ENCODE results near the gene ACTL7B.

DNA sequence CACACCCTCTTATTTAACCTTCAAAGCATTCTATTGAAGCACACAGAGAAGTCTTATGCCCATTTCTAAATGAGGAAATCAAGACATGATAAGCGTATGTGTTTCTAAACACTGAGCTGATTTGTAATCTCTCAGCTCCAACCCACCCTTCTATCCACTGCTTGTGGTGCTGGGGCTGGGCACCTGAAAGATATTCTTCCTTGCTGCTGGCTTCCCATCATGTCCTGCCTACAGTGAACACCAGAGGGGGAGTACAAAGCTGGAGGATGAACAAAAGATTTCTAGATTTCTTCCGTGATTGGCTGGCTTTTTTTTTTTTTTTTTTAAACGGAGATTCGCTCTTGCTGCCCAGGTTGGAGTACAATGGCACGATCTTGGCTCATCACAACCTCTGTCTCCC lies 20.6 kb upstream of the ACTL7B start:
- no peak for TF ChIP-seq EGR1 (IDR thresholded peaks at IDR 0.05)
- no peak for TF ChIP-seq TEAD4 (IDR thresholded peaks at IDR 0.05)
- TF ChIP-seq TAF1 (IDR thresholded peaks at IDR 0.05; ENCODE audit: low read depth), result no peak
- TF ChIP-seq, protein P1, sequence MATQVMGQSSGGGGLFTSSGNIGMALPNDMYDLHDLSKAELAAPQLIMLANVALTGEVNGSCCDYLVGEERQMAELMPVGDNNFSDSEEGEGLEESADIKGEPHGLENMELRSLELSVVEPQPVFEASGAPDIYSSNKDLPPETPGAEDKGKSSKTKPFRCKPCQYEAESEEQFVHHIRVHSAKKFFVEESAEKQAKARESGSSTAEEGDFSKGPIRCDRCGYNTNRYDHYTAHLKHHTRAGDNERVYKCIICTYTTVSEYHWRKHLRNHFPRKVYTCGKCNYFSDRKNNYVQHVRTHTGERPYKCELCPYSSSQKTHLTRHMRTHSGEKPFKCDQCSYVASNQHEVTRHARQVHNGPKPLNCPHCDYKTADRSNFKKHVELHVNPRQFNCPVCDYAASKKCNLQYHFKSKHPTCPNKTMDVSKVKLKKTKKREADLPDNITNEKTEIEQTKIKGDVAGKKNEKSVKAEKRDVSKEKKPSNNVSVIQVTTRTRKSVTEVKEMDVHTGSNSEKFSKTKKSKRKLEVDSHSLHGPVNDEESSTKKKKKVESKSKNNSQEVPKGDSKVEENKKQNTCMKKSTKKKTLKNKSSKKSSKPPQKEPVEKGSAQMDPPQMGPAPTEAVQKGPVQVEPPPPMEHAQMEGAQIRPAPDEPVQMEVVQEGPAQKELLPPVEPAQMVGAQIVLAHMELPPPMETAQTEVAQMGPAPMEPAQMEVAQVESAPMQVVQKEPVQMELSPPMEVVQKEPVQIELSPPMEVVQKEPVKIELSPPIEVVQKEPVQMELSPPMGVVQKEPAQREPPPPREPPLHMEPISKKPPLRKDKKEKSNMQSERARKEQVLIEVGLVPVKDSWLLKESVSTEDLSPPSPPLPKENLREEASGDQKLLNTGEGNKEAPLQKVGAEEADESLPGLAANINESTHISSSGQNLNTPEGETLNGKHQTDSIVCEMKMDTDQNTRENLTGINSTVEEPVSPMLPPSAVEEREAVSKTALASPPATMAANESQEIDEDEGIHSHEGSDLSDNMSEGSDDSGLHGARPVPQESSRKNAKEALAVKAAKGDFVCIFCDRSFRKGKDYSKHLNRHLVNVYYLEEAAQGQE (IDR thresholded peaks at IDR 0.05; ENCODE audit: low read depth), result no peak
- TF ChIP-seq EP300 (IDR thresholded peaks at IDR 0.05; ENCODE audit: borderline replicate concordance), result no peak
- no peak for TF ChIP-seq CEBPB (IDR thresholded peaks at IDR 0.05)
- TF ChIP-seq TCF12 (IDR thresholded peaks at IDR 0.05; ENCODE audit: low read depth), result no peak
- TF ChIP-seq, protein P2, sequence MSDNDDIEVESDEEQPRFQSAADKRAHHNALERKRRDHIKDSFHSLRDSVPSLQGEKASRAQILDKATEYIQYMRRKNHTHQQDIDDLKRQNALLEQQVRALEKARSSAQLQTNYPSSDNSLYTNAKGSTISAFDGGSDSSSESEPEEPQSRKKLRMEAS (IDR thresholded peaks at IDR 0.05), result no peak
- no peak for TF ChIP-seq FOXM1 (IDR thresholded peaks at IDR 0.05; ENCODE audit: borderline replicate concordance, low read depth)
- TF ChIP-seq NFIC (IDR thresholded peaks at IDR 0.05), result no peak
- TF ChIP-seq YY1 (IDR thresholded peaks at IDR 0.05; ENCODE audit: low read depth), result no peak
- TF ChIP-seq CREB1 (IDR thresholded peaks at IDR 0.05; ENCODE audit: low read depth), result no peak
- TF ChIP-seq RAD21 (IDR thresholded peaks at IDR 0.05; ENCODE audit: low read depth), result no peak
- TF ChIP-seq ZBTB7A (IDR thresholded peaks at IDR 0.05; ENCODE audit: low read depth), result no peak
